OCI-LY7 (cell line): ENCODE results near the gene CLDN20.

ENCODE experiments used
- EZH2phosphoT487 ChIP-seq: fragments of 200-600 bp; sonication (generic); IDR thresholded peaks from 2 replicates; pipeline ENCODE4 v1.6.1; 2018; ENCODE audit warnings: low read depth, borderline replicate concordance, mild to moderate bottlenecking, mixed run types, antibody characterized with exemption, low read length, moderate library complexity, mixed read lengths
- TF ChIP-seq, protein P1 (sequence below): fragments of 200-600 bp; sonication (generic); conservative IDR thresholded peaks from 2 replicates; pipeline ENCODE4 v1.5.1; 2014; ENCODE audit warnings: mild to moderate bottlenecking, antibody characterized with exemption, low read length, moderate library complexity, mixed read lengths

DNA sequence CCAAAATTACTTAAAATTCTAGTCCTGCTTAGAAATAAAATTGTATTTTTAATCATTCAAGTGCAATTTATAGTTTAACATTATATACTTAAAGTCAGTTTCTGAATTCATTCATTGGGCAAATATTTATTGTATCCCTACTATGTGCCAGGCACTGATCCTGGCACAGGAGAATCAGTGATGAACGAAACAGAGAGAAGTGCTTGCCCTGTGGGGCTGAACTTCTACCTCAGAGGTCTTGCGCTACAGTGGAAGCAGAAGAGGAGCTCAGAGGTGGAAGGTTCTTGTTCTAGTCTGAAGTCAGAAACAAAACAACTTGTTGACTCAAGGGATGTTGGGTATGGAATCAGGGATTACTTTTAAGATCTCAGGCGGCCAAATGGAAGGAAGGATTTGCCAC is 6.0 kb downstream of the CLDN20 start:
- TF ChIP-seq, protein P1, sequence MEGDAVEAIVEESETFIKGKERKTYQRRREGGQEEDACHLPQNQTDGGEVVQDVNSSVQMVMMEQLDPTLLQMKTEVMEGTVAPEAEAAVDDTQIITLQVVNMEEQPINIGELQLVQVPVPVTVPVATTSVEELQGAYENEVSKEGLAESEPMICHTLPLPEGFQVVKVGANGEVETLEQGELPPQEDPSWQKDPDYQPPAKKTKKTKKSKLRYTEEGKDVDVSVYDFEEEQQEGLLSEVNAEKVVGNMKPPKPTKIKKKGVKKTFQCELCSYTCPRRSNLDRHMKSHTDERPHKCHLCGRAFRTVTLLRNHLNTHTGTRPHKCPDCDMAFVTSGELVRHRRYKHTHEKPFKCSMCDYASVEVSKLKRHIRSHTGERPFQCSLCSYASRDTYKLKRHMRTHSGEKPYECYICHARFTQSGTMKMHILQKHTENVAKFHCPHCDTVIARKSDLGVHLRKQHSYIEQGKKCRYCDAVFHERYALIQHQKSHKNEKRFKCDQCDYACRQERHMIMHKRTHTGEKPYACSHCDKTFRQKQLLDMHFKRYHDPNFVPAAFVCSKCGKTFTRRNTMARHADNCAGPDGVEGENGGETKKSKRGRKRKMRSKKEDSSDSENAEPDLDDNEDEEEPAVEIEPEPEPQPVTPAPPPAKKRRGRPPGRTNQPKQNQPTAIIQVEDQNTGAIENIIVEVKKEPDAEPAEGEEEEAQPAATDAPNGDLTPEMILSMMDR = no peak
- TF ChIP-seq EZH2phosphoT487 = no peak
